Type B pancreatic cell (in vitro differentiated cells): ENCODE data around the gene IZUMO1. TPM values are rescaled to one million over a fixed set of nuclear protein-coding genes. Genes with fewer than 3 reads are reported as not detected.

Experiments
- DNase-seq: peaks from one replicate; pipeline ENCODE4 v3.0.0; 2021; ENCODE audit warnings: mixed read lengths; ENCODE audit not compliant: unreplicated experiment; ENCODE audit errors: extremely low spot score
- H3K27ac Mint-ChIP-seq: 2 replicates; pipeline ENCODE4 v1.8.0; 2021; ENCODE audit warnings: mild to moderate bottlenecking, mixed read lengths
- H3K27me3 Mint-ChIP-seq: 2 replicates; pipeline ENCODE4 v1.8.0; 2021; ENCODE audit warnings: mixed read lengths
- H3K36me3 Mint-ChIP-seq: 2 replicates; pipeline ENCODE4 v1.8.0; 2021; ENCODE audit warnings: mixed read lengths
- H3K4me1 Mint-ChIP-seq: one replicate; pipeline ENCODE4 v1.8.0; 2021; ENCODE audit warnings: mixed read lengths; ENCODE audit not compliant: unreplicated experiment
- H3K4me3 Mint-ChIP-seq: 2 replicates; pipeline ENCODE4 v1.8.0; 2021; ENCODE audit warnings: mild to moderate bottlenecking, mixed read lengths
- H3K9me3 Mint-ChIP-seq: 2 replicates; pipeline ENCODE4 v1.8.0; 2021; ENCODE audit warnings: mixed read lengths
- total RNA-seq: library from RNA; stranded (reverse); gene quantifications from 2 replicates; pipeline ENCODE4 v1.2.1, GENCODE V29; 2021; ENCODE audit warnings: low replicate concordance
- TF ChIP-seq, protein P1 (sequence below): fragments of 200-600 bp; sonication (generic); conservative IDR thresholded peaks from 2 replicates; pipeline ENCODE4 v1.5.0; 2021; ENCODE audit warnings: antibody characterized with exemption, mild to moderate bottlenecking

Gene IZUMO1
- total RNA-seq, 1 donor from 2014 or later = 4.8 TPM

- Mint-ChIP-seq H3K4me3 (peak overlapping the region; percentile 43), H3K4me1 (peaks cover 15% of the 10 kb centered on the region), H3K27ac (no peak overlapping the region), H3K36me3 (peaks cover 5% of the 10 kb centered on the region), H3K9me3 (peaks cover 5% of the 10 kb centered on the region), H3K27me3 (peaks cover 7% of the 10 kb centered on the region)
- DNase-seq = no peak
- TF ChIP-seq, protein P1, sequence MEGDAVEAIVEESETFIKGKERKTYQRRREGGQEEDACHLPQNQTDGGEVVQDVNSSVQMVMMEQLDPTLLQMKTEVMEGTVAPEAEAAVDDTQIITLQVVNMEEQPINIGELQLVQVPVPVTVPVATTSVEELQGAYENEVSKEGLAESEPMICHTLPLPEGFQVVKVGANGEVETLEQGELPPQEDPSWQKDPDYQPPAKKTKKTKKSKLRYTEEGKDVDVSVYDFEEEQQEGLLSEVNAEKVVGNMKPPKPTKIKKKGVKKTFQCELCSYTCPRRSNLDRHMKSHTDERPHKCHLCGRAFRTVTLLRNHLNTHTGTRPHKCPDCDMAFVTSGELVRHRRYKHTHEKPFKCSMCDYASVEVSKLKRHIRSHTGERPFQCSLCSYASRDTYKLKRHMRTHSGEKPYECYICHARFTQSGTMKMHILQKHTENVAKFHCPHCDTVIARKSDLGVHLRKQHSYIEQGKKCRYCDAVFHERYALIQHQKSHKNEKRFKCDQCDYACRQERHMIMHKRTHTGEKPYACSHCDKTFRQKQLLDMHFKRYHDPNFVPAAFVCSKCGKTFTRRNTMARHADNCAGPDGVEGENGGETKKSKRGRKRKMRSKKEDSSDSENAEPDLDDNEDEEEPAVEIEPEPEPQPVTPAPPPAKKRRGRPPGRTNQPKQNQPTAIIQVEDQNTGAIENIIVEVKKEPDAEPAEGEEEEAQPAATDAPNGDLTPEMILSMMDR = no peak
These were observed 9.2 kb downstream of the IZUMO1 start for GRCh38 chr19:48737360-48737998.

GRCh38 chr19:48735031-48735615 is 11.6 kb downstream of the IZUMO1 start:
- no peak for DNase-seq
- Mint-ChIP-seq H3K9me3 (peaks cover 5% of the 10 kb centered on the region), H3K36me3 (peaks cover 11% of the 10 kb centered on the region), H3K27me3 (peaks cover 7% of the 10 kb centered on the region), H3K4me1 (peaks cover 15% of the 10 kb centered on the region), H3K4me3 (peak overlapping the region; percentile 87), H3K27ac (peak overlapping the region; percentile 72)
- TF ChIP-seq, protein P1 = no peak

GRCh38 chr19:48734625-48735024 is 12.1 kb downstream of the IZUMO1 start:
- peaks cover 11% of the 10 kb centered on the region for H3K36me3 Mint-ChIP-seq
- H3K9me3 Mint-ChIP-seq = peaks cover 5% of the 10 kb centered on the region
- H3K4me3 Mint-ChIP-seq = peak overlapping the region; percentile 87
- TF ChIP-seq, protein P1 = no peak
- peak overlapping the region; percentile 72 for H3K27ac Mint-ChIP-seq
- no peak for DNase-seq
- H3K27me3 Mint-ChIP-seq = peaks cover 4% of the 10 kb centered on the region
- peaks cover 15% of the 10 kb centered on the region for H3K4me1 Mint-ChIP-seq

GRCh38 chr19:48731452-48731851 is 15.3 kb downstream of the IZUMO1 start:
- Mint-ChIP-seq H3K4me3 (no peak overlapping the region), H3K36me3 (peaks cover 11% of the 10 kb centered on the region)
- TF ChIP-seq, protein P1 = no peak

DNA sequence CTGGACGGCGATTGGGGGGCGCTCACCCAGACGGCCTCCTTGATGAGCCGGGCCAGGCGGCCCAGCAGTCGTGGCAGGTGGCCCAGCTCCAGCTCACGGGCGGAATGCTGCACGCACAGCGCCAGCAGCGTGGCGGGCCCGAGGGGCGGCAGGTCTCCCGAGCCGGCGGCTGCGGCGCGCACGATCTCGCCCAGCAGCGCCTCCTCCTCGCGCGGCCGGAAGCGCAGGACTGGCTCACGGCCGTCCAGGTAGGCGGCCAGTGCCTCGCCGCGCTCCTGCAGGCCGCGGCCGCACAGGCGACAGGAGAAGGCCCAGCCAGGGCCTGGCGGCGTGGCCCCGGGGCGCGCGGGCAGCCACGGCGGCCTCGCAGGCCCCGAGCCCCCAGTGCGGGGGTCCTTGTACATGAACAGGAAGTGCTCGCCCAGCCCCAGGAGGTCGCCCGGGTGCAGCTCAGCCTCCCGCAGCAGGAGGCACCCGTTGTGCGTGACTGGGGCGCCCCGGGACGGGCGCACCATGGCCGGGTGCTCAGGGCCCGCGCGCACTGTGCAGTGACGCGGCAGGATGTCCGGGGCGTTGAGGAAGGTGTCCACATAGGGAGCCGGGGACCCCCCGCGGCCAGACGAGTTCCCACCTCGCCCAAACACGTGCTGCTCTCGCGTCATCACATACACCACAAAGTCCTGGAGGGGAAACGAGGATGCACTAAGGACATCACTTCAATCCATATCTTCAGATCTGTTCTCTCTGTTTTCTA is 17.6 kb downstream of the IZUMO1 start:
- Mint-ChIP-seq H3K4me1 (peaks cover 8% of the 10 kb centered on the region), H3K9me3 (peaks cover 3% of the 10 kb centered on the region), H3K36me3 (peaks cover 15% of the 10 kb centered on the region), H3K4me3 (no peak overlapping the region), H3K27ac (no peak overlapping the region), H3K27me3 (no peaks in the 10 kb centered on the region)
- no peak for DNase-seq
- TF ChIP-seq, protein P1 = no peak

More at GRCh38 chr19:48731452-48731851, 15.3 kb downstream of the IZUMO1 start:
- DNase-seq = no peak
- H3K27me3 Mint-ChIP-seq = peaks cover 4% of the 10 kb centered on the region
- H3K27ac Mint-ChIP-seq = no peak overlapping the region
- peaks cover 5% of the 10 kb centered on the region for H3K4me1 Mint-ChIP-seq
- peaks cover 5% of the 10 kb centered on the region for H3K9me3 Mint-ChIP-seq
